ENCODE results near the gene DTL. TPM values are rescaled to one million over a fixed set of nuclear protein-coding genes. Genes with fewer than 3 reads are reported as not detected.

DTL gene
- polyA plus RNA-seq, 1 of the 3 experiments (the other 2 are of a cell fraction) = 9.3 TPM

- TF ChIP-seq, protein P1, sequence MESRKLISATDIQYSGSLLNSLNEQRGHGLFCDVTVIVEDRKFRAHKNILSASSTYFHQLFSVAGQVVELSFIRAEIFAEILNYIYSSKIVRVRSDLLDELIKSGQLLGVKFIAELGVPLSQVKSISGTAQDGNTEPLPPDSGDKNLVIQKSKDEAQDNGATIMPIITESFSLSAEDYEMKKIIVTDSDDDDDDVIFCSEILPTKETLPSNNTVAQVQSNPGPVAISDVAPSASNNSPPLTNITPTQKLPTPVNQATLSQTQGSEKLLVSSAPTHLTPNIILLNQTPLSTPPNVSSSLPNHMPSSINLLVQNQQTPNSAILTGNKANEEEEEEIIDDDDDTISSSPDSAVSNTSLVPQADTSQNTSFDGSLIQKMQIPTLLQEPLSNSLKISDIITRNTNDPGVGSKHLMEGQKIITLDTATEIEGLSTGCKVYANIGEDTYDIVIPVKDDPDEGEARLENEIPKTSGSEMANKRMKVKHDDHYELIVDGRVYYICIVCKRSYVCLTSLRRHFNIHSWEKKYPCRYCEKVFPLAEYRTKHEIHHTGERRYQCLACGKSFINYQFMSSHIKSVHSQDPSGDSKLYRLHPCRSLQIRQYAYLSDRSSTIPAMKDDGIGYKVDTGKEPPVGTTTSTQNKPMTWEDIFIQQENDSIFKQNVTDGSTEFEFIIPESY (IDR thresholded peaks at IDR 0.05; ENCODE audit: borderline replicate concordance, low read depth) = no peak
- TF ChIP-seq FOSL2 (IDR thresholded peaks at IDR 0.05; ENCODE audit: borderline replicate concordance, low read depth) (no peak), RAD21 (IDR thresholded peaks at IDR 0.05; ENCODE audit: low read length) (no peak), MXI1 (IDR thresholded peaks at IDR 0.05; ENCODE audit: low read depth, low read length) (peak; percentile 92), TAF1 (IDR thresholded peaks at IDR 0.05; ENCODE audit: borderline replicate concordance, low read depth, low read length) (peak; percentile 66; the same call in 1 of the 2 replicates), RCOR1 (IDR thresholded peaks at IDR 0.05; ENCODE audit: low read length) (no peak), FOXJ3 (CRISPR knock-in tag; IDR thresholded peaks at IDR 0.05) (no peak), CTCF (IDR thresholded peaks at IDR 0.05) (peak; percentile 92), NRF1 (IDR thresholded peaks at IDR 0.05; ENCODE audit: low read depth, low read length) (peak; percentile 99)
- TF ChIP-seq, protein P2, sequence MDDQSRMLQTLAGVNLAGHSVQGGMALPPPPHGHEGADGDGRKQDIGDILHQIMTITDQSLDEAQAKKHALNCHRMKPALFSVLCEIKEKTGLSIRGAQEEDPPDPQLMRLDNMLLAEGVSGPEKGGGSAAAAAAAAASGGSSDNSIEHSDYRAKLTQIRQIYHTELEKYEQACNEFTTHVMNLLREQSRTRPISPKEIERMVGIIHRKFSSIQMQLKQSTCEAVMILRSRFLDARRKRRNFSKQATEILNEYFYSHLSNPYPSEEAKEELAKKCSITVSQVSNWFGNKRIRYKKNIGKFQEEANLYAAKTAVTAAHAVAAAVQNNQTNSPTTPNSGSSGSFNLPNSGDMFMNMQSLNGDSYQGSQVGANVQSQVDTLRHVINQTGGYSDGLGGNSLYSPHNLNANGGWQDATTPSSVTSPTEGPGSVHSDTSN (IDR thresholded peaks at IDR 0.05) = no peak; the same call in 1 of the 2 replicates
Observed at GRCh38 chr1:212035123-212035834, at the start of gene DTL, which contains the start of gene INTS7 (continued).

- no peak overlapping the region for H3K4me3 ChIP-seq (ENCODE audit: low read depth in 2 of 2, low read length in 1 of 2)
- 98% methylated on average over 7 of the region's 7 CpGs for WGBS (ENCODE audit: low lambda C conversion rate)
- ChIA-PET POLR2A (no interaction called here), CTCF (interaction anchor here (1.1 to 1.4 kb wide), 3 partner anchors 26 to 306 kb away, joined by 3 to 4 read pairs (median 4); no protein-coding TSS in a partner anchor)
- no peak overlapping the region for H3K4me2 ChIP-seq
- no peaks in the 10 kb centered on the region for H4K20me1 ChIP-seq (ENCODE audit: insufficient read depth)
- H2AFZ ChIP-seq (ENCODE audit: low read depth) = no peak overlapping the region
- H3K36me3 ChIP-seq (replicated peaks in 1 of 2; ENCODE audit: control insufficient read depth in 1 of 2, insufficient read depth in 2 of 2, low read length in 1 of 2) = peaks cover 32 to 45% of the 10 kb centered on the region in 2 experiments
- no peaks in the 10 kb centered on the region for H3F3A ChIP-seq (replicated peaks; ENCODE audit: insufficient read depth)
- no peak overlapping the region for H3K9ac ChIP-seq
- DNase-seq = no peak
- no peaks in the 10 kb centered on the region for H3K9me2 ChIP-seq
- TF ChIP-seq GATA2 (CRISPR knock-in tag; IDR thresholded peaks at IDR 0.05) = no peak
- TF ChIP-seq MXI1 (IDR thresholded peaks at IDR 0.05; ENCODE audit: low read depth, low read length) = no peak
- TF ChIP-seq EZH2phosphoT487 (IDR thresholded peaks at IDR 0.05; ENCODE audit: borderline replicate concordance, low read depth) = no peak
- TF ChIP-seq, protein P3, sequence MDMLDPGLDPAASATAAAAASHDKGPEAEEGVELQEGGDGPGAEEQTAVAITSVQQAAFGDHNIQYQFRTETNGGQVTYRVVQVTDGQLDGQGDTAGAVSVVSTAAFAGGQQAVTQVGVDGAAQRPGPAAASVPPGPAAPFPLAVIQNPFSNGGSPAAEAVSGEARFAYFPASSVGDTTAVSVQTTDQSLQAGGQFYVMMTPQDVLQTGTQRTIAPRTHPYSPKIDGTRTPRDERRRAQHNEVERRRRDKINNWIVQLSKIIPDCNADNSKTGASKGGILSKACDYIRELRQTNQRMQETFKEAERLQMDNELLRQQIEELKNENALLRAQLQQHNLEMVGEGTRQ (IDR thresholded peaks at IDR 0.05; ENCODE audit: borderline replicate concordance, low read depth, low read length) = no peak
- no peak for TF ChIP-seq USF1 (IDR thresholded peaks at IDR 0.05; ENCODE audit: borderline replicate concordance, low read depth)
- no peak for TF ChIP-seq FOXJ3 (CRISPR knock-in tag; IDR thresholded peaks at IDR 0.05)
- TF ChIP-seq, protein P4, sequence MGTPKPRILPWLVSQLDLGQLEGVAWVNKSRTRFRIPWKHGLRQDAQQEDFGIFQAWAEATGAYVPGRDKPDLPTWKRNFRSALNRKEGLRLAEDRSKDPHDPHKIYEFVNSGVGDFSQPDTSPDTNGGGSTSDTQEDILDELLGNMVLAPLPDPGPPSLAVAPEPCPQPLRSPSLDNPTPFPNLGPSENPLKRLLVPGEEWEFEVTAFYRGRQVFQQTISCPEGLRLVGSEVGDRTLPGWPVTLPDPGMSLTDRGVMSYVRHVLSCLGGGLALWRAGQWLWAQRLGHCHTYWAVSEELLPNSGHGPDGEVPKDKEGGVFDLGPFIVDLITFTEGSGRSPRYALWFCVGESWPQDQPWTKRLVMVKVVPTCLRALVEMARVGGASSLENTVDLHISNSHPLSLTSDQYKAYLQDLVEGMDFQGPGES (IDR thresholded peaks at IDR 0.05; ENCODE audit: low read depth, low read length) = no peak
- no peak for TF ChIP-seq NFIC (IDR thresholded peaks at IDR 0.05; ENCODE audit: borderline replicate concordance)
- TF ChIP-seq RCOR1 (IDR thresholded peaks at IDR 0.05; ENCODE audit: low read length) = no peak
- no peak for TF ChIP-seq POLR2AphosphoS5 (IDR thresholded peaks at IDR 0.05; ENCODE audit: low read depth, low read length)
- no peak for TF ChIP-seq GABPA (IDR thresholded peaks at IDR 0.05; ENCODE audit: low read depth)
- TF ChIP-seq JUND (IDR thresholded peaks at IDR 0.05) = no peak
- TF ChIP-seq YY1 (IDR thresholded peaks at IDR 0.05; ENCODE audit: low read depth) = no peak
- no peak for TF ChIP-seq TAF1 (IDR thresholded peaks at IDR 0.05; ENCODE audit: borderline replicate concordance, low read depth, low read length)
- H3K9me3 ChIP-seq = no peaks in the 10 kb centered on the region
- H3K27me3 ChIP-seq (ENCODE audit: insufficient read depth) = no peaks in the 10 kb centered on the region
- no peak overlapping the region for H3K27ac ChIP-seq (ENCODE audit: low read depth in 2 of 2, low read length in 1 of 2)
- no peaks in the 10 kb centered on the region for H3K79me2 ChIP-seq (ENCODE audit: insufficient read depth)
- no peaks in the 10 kb centered on the region for H3K4me1 ChIP-seq (ENCODE audit: control insufficient read depth in 1 of 2, insufficient read depth in 2 of 2, low read depth in 1 of 2, low read length in 1 of 2)
Observed at GRCh38 chr1:211986628-211987254, 48.8 kb upstream of the DTL start.

Data from SK-N-SH (cell line).